Stimulated activated CD4-positive, alpha-beta T cell treated with anti-CD3 and anti-CD28 coated beads, TNF-alpha, amount 100 ng/mL, for 4 hours (primary cell): ENCODE measurements around the gene DIPK1B.

ENCODE experiments used
- DNase-seq, 3 experiments: peaks; one replicate each; pipeline ENCODE4 v3.0.0-alpha.2; 2020; ENCODE audit warnings: low read depth in 3 of 3

Gene DIPK1B

GRCh38 chr9:136738960-136739359 is 26.6 kb downstream of the DIPK1B start:
- no peak for DNase-seq

GRCh38 chr9:136739509-136739908 is 27.1 kb downstream of the DIPK1B start:
- DNase-seq = no peak

- DNase-seq = no peak
Measured at GRCh38 chr9:136740069-136740468, 27.7 kb downstream of the DIPK1B start.

DNA sequence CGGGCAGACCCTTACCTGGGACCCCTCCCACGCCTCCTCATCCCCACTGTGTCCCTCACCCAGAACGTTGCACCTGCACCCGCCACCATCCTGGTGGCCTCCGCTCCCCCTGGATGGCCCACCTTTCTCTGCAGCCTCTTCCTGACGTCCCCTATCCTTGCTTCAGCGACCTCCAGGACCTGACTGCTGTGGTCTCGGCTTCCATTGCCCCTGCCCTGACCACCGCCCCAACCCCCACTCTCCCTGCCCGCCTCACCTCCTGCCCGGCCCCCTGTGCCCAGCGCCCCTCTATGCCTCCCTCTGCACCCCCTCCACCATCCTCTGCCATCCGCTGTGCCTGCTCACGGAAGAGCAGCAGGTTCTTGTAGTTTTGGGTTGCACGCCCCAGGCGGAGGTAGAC is 28.1 kb downstream of the DIPK1B start:
- DNase-seq = no peak

GRCh38 chr9:136740971-136741882 is 28.9 kb downstream of the DIPK1B start:
- DNase-seq = no peak

- DNase-seq = no peak
Measured at GRCh38 chr9:136741883-136742571, 29.7 kb downstream of the DIPK1B start.

- no peak for DNase-seq
Measured at GRCh38 chr9:136742591-136743391, 30.4 kb downstream of the DIPK1B start, which contains the start of gene LCN10. LCN10 (minus strand) TSS chr9:136742940; CDS start chr9:136742903, 37 bp downstream.

DNA sequence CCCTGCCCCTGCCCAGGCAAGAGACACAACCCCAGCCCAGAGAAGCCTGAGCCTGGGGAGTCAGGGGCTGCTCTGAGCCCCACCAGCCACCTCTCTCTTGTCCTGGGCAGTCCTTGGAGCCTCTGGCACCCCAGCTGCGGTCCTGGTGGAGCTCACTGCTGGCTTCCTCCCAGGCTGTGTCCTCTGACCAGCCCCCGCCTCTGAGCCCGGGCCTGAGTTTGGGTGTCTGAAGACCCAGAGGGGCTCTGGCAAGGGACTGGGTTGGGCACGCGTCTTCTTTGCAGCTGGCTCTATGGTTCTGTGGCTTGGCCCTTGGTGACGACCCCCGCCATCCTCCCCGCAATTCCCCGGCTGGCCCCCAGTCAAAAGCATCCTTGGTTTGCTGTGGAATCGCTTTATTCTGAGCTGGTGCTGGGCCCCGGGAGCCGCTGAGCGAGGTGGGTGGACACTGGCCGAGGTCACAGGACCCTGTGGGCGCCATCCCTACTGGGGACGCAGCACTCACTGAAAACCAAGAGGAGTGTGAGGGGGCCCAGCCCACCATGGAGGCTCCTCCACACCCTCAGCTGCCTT is 31.4 kb downstream of the DIPK1B start:
- no peak for DNase-seq

DNA sequence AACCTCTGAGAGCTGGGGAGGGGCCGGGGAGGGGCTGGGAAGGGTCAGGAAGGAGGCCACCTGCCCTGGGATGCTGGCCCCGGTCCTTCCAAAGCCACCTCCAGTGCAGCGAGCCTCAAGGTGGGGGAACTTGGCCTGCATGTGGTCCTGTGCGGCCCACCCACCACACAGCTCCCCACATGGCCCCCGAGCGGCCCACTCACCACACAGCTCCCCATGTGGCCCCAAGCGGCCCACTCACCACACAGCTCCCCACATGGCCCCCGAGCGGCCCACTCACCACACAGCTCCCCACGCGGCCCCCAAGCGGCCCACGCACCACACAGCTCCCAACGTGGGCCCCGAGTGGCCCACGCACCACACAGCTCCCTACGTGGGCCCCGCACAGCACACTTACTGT is 32.4 kb downstream of the DIPK1B start:
- DNase-seq = no peak

DNA sequence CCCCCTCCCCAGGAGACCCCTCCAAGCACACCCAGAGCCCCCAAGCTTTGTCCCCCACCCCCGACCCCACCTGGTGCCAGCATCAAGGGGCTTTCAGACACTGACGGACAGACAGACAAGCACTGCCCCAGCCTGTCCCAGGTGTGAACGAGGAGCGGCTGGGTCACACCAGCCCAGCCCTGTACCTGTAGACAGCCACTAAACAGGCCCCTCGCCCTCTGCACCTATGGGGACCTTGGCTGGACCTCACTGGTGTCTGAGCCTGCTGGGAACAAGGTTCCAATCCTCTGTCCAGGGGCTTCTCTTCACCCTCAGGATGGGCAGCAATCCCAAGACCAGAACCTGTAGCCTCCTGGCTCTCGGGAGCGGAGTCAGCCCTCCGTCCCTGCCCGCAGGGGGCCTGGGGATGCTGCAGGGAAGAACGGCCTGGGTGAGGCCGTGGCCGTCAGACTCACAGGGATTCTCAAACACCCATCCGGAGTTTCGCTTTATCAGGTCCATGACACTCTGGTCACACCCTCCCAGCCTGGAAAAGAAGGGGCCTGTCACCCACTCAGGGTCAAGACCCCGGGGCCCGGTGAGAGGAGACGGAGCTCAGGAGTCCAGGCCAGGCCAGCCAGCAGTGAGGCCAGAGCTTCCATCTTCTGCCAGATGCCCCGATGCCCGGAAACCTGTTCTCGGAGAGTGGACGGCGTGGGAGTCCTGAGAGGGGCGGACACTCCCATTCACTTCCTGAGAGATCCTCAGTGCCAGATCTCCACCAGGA is 33.2 kb downstream of the DIPK1B start:
- no peak for DNase-seq

GRCh38 chr9:136746155-136746490 is 33.8 kb downstream of the DIPK1B start:
- DNase-seq = no peak

- DNase-seq = no peak
Measured at GRCh38 chr9:136746621-136747020, 34.2 kb downstream of the DIPK1B start.

GRCh38 chr9:136747161-136748060 is 35.0 kb downstream of the DIPK1B start:
- no peak for DNase-seq

DNA sequence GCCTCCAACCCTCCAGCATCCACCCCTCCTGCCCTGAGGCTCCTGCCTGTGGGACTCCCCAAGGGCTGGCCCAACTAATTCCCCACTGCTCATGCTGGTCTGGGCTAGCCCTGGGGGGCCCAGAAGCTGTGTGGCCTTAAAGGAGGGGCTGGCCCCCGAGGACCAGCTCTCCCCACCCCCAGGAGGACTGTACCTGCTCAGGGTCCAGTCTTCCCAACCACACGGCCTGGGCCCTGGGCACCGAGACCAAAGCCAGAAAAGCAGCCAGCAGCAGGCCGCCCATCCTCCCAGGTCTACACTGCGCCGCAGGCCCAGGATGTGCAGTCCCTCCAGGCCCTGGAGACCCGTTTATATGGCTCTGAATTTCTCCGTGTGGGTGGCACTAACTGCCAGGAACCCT is 35.8 kb downstream of the DIPK1B start, which contains the start of gene LCN6:
LCN6 (minus strand) TSS at position 325 of the 400 bp plus-strand sequence; CDS start at position 283, 42 bp downstream.
- DNase-seq = no peak

- DNase-seq = no peak
Measured at GRCh38 chr9:136748666-136749611, 36.6 kb downstream of the DIPK1B start.

- no peak for DNase-seq
Measured at GRCh38 chr9:136750526-136750925, 38.2 kb downstream of the DIPK1B start.

- DNase-seq = no peak
Measured at GRCh38 chr9:136751244-136751643, 38.9 kb downstream of the DIPK1B start.

DNA sequence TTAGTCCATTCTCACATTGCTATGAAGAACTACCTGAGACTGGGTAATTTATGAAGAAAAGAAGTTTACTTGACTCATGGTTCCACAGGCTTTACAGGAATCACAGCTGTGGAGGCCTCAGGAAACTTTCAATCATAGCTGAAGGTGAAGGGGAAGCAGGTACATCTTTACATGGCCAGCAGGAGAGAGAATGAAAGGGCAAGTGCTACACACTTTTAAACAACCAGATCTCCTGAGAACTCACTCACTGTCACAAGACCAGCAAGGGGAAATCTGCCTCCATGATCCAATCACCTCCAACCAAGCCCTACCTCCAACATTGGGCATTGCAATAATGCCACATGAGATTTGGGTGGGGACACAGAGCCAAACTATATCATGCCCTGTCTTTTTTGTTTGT is 39.4 kb downstream of the DIPK1B start:
- DNase-seq = no peak
